ENCODE measurements around the gene MSRB2.

MSRB2 gene

GRCh38 chr10:23146258-23146657 lies 50.9 kb downstream of the MSRB2 start:
- Histone ChIP-seq H3K4me1 (ENCODE audit: control insufficient read depth in 2 of 2, insufficient read depth in 2 of 2, low read length in 2 of 2) (no peaks in the 10 kb centered on the region), H3K9me3 (ENCODE audit: control insufficient read depth in 2 of 2, low read length in 2 of 2) (no peaks in the 10 kb centered on the region), H3K9ac (ENCODE audit: low read depth in 1 of 2, low read length in 2 of 2) (no peak overlapping the region), H3K4me3 (ENCODE audit: low read length in 2 of 2) (no peak overlapping the region), H3K27ac (ENCODE audit: low read depth in 2 of 2, low read length in 2 of 2) (no peak overlapping the region), H3K36me3 (ENCODE audit: control insufficient read depth in 2 of 2, insufficient read depth in 2 of 2, low read length in 2 of 2) (no peaks in the 10 kb centered on the region), H3K27me3 (ENCODE audit: control insufficient read depth in 2 of 2, insufficient read depth in 2 of 2, low read length in 2 of 2) (no peaks in the 10 kb centered on the region)

GRCh38 chr10:23147035-23147434 lies 51.7 kb downstream of the MSRB2 start:
- no peaks in the 10 kb centered on the region for H3K4me1 ChIP-seq (ENCODE audit: control insufficient read depth in 2 of 2, insufficient read depth in 2 of 2, low read length in 2 of 2)
- H3K9me3 ChIP-seq (ENCODE audit: control insufficient read depth in 2 of 2, low read length in 2 of 2), result no peaks in the 10 kb centered on the region
- no peaks in the 10 kb centered on the region for H3K36me3 ChIP-seq (ENCODE audit: control insufficient read depth in 2 of 2, insufficient read depth in 2 of 2, low read length in 2 of 2)
- H3K9ac ChIP-seq (ENCODE audit: low read depth in 1 of 2, low read length in 2 of 2), result no peak overlapping the region
- H3K4me3 ChIP-seq (ENCODE audit: low read length in 2 of 2), result no peak overlapping the region
- H3K27ac ChIP-seq (ENCODE audit: low read depth in 2 of 2, low read length in 2 of 2), result no peak overlapping the region
- H3K27me3 ChIP-seq (ENCODE audit: control insufficient read depth in 2 of 2, insufficient read depth in 2 of 2, low read length in 2 of 2), result no peaks in the 10 kb centered on the region

GRCh38 chr10:23148214-23148613 lies 52.8 kb downstream of the MSRB2 start:
- no peaks in the 10 kb centered on the region for H3K27me3 ChIP-seq (ENCODE audit: control insufficient read depth in 2 of 2, insufficient read depth in 2 of 2, low read length in 2 of 2)
- H3K9me3 ChIP-seq (ENCODE audit: control insufficient read depth in 2 of 2, low read length in 2 of 2), result no peaks in the 10 kb centered on the region
- H3K9ac ChIP-seq (ENCODE audit: low read depth in 1 of 2, low read length in 2 of 2), result no peak overlapping the region
- H3K36me3 ChIP-seq (ENCODE audit: control insufficient read depth in 2 of 2, insufficient read depth in 2 of 2, low read length in 2 of 2), result no peaks in the 10 kb centered on the region
- no peaks in the 10 kb centered on the region for H3K4me1 ChIP-seq (ENCODE audit: control insufficient read depth in 2 of 2, insufficient read depth in 2 of 2, low read length in 2 of 2)
- no peak overlapping the region for H3K27ac ChIP-seq (ENCODE audit: low read depth in 2 of 2, low read length in 2 of 2)
- H3K4me3 ChIP-seq (ENCODE audit: low read length in 2 of 2), result no peak overlapping the region

GRCh38 chr10:23150091-23150490 lies 54.7 kb downstream of the MSRB2 start:
- Histone ChIP-seq H3K4me1 (ENCODE audit: control insufficient read depth in 2 of 2, insufficient read depth in 2 of 2, low read length in 2 of 2) (no peaks in the 10 kb centered on the region), H3K27ac (ENCODE audit: low read depth in 2 of 2, low read length in 2 of 2) (no peak overlapping the region), H3K27me3 (ENCODE audit: control insufficient read depth in 2 of 2, insufficient read depth in 2 of 2, low read length in 2 of 2) (no peaks in the 10 kb centered on the region), H3K4me3 (ENCODE audit: low read length in 2 of 2) (no peak overlapping the region), H3K36me3 (ENCODE audit: control insufficient read depth in 2 of 2, insufficient read depth in 2 of 2, low read length in 2 of 2) (no peaks in the 10 kb centered on the region), H3K9me3 (ENCODE audit: control insufficient read depth in 2 of 2, low read length in 2 of 2) (no peaks in the 10 kb centered on the region), H3K9ac (ENCODE audit: low read depth in 1 of 2, low read length in 2 of 2) (no peak overlapping the region)

- no peaks in the 10 kb centered on the region for H3K4me1 ChIP-seq (ENCODE audit: control insufficient read depth in 2 of 2, insufficient read depth in 2 of 2, low read length in 2 of 2)
- no peaks in the 10 kb centered on the region for H3K27me3 ChIP-seq (ENCODE audit: control insufficient read depth in 2 of 2, insufficient read depth in 2 of 2, low read length in 2 of 2)
- no peaks in the 10 kb centered on the region for H3K36me3 ChIP-seq (ENCODE audit: control insufficient read depth in 2 of 2, insufficient read depth in 2 of 2, low read length in 2 of 2)
- H3K9ac ChIP-seq (ENCODE audit: low read depth in 1 of 2, low read length in 2 of 2), result no peak overlapping the region
- no peak overlapping the region for H3K4me3 ChIP-seq (ENCODE audit: low read length in 2 of 2)
- no peak overlapping the region for H3K27ac ChIP-seq (ENCODE audit: low read depth in 2 of 2, low read length in 2 of 2)
- H3K9me3 ChIP-seq (ENCODE audit: control insufficient read depth in 2 of 2, low read length in 2 of 2), result no peaks in the 10 kb centered on the region
Measured at GRCh38 chr10:23150610-23151009, 55.2 kb downstream of the MSRB2 start.

GRCh38 chr10:23151071-23151470 lies 55.7 kb downstream of the MSRB2 start:
- H3K4me1 ChIP-seq (ENCODE audit: control insufficient read depth in 2 of 2, insufficient read depth in 2 of 2, low read length in 2 of 2), result no peaks in the 10 kb centered on the region
- no peaks in the 10 kb centered on the region for H3K9me3 ChIP-seq (ENCODE audit: control insufficient read depth in 2 of 2, low read length in 2 of 2)
- no peaks in the 10 kb centered on the region for H3K36me3 ChIP-seq (ENCODE audit: control insufficient read depth in 2 of 2, insufficient read depth in 2 of 2, low read length in 2 of 2)
- no peak overlapping the region for H3K27ac ChIP-seq (ENCODE audit: low read depth in 2 of 2, low read length in 2 of 2)
- no peak overlapping the region for H3K9ac ChIP-seq (ENCODE audit: low read depth in 1 of 2, low read length in 2 of 2)
- H3K4me3 ChIP-seq (ENCODE audit: low read length in 2 of 2), result no peak overlapping the region
- H3K27me3 ChIP-seq (ENCODE audit: control insufficient read depth in 2 of 2, insufficient read depth in 2 of 2, low read length in 2 of 2), result no peaks in the 10 kb centered on the region

- no peaks in the 10 kb centered on the region for H3K27me3 ChIP-seq (ENCODE audit: control insufficient read depth in 2 of 2, insufficient read depth in 2 of 2, low read length in 2 of 2)
- no peak overlapping the region for H3K27ac ChIP-seq (ENCODE audit: low read depth in 2 of 2, low read length in 2 of 2)
- no peak overlapping the region for H3K4me3 ChIP-seq (ENCODE audit: low read length in 2 of 2)
- no peaks in the 10 kb centered on the region for H3K9me3 ChIP-seq (ENCODE audit: control insufficient read depth in 2 of 2, low read length in 2 of 2)
- no peak overlapping the region for H3K9ac ChIP-seq (ENCODE audit: low read depth in 1 of 2, low read length in 2 of 2)
- no peaks in the 10 kb centered on the region for H3K36me3 ChIP-seq (ENCODE audit: control insufficient read depth in 2 of 2, insufficient read depth in 2 of 2, low read length in 2 of 2)
- H3K4me1 ChIP-seq (ENCODE audit: control insufficient read depth in 2 of 2, insufficient read depth in 2 of 2, low read length in 2 of 2), result no peaks in the 10 kb centered on the region
Measured at GRCh38 chr10:23155169-23155568, 59.8 kb downstream of the MSRB2 start.

GRCh38 chr10:23156447-23157150 lies 61.2 kb downstream of the MSRB2 start:
- Histone ChIP-seq H3K9me3 (ENCODE audit: control insufficient read depth in 2 of 2, low read length in 2 of 2) (no peaks in the 10 kb centered on the region), H3K36me3 (ENCODE audit: control insufficient read depth in 2 of 2, insufficient read depth in 2 of 2, low read length in 2 of 2) (no peaks in the 10 kb centered on the region), H3K27ac (ENCODE audit: low read depth in 2 of 2, low read length in 2 of 2) (no peak overlapping the region), H3K4me1 (ENCODE audit: control insufficient read depth in 2 of 2, insufficient read depth in 2 of 2, low read length in 2 of 2) (no peaks in the 10 kb centered on the region), H3K4me3 (ENCODE audit: low read length in 2 of 2) (no peak overlapping the region), H3K9ac (ENCODE audit: low read depth in 1 of 2, low read length in 2 of 2) (no peak overlapping the region), H3K27me3 (ENCODE audit: control insufficient read depth in 2 of 2, insufficient read depth in 2 of 2, low read length in 2 of 2) (no peaks in the 10 kb centered on the region)

GRCh38 chr10:23157239-23157681 lies 61.9 kb downstream of the MSRB2 start:
- no peak overlapping the region for H3K27ac ChIP-seq (ENCODE audit: low read depth in 2 of 2, low read length in 2 of 2)
- H3K4me3 ChIP-seq (ENCODE audit: low read length in 2 of 2), result no peak overlapping the region
- H3K36me3 ChIP-seq (ENCODE audit: control insufficient read depth in 2 of 2, insufficient read depth in 2 of 2, low read length in 2 of 2), result no peaks in the 10 kb centered on the region
- H3K27me3 ChIP-seq (ENCODE audit: control insufficient read depth in 2 of 2, insufficient read depth in 2 of 2, low read length in 2 of 2), result no peaks in the 10 kb centered on the region
- no peaks in the 10 kb centered on the region for H3K9me3 ChIP-seq (ENCODE audit: control insufficient read depth in 2 of 2, low read length in 2 of 2)
- H3K4me1 ChIP-seq (ENCODE audit: control insufficient read depth in 2 of 2, insufficient read depth in 2 of 2, low read length in 2 of 2), result no peaks in the 10 kb centered on the region
- H3K9ac ChIP-seq (ENCODE audit: low read depth in 1 of 2, low read length in 2 of 2), result no peak overlapping the region

GRCh38 chr10:23157691-23158369 lies 62.5 kb downstream of the MSRB2 start:
- no peaks in the 10 kb centered on the region for H3K36me3 ChIP-seq (ENCODE audit: control insufficient read depth in 2 of 2, insufficient read depth in 2 of 2, low read length in 2 of 2)
- no peaks in the 10 kb centered on the region for H3K27me3 ChIP-seq (ENCODE audit: control insufficient read depth in 2 of 2, insufficient read depth in 2 of 2, low read length in 2 of 2)
- no peak overlapping the region for H3K27ac ChIP-seq (ENCODE audit: low read depth in 2 of 2, low read length in 2 of 2)
- H3K9ac ChIP-seq (ENCODE audit: low read depth in 1 of 2, low read length in 2 of 2), result no peak overlapping the region
- H3K9me3 ChIP-seq (ENCODE audit: control insufficient read depth in 2 of 2, low read length in 2 of 2), result no peaks in the 10 kb centered on the region
- no peaks in the 10 kb centered on the region for H3K4me1 ChIP-seq (ENCODE audit: control insufficient read depth in 2 of 2, insufficient read depth in 2 of 2, low read length in 2 of 2)
- no peak overlapping the region for H3K4me3 ChIP-seq (ENCODE audit: low read length in 2 of 2)
